H9 (cell line): ENCODE results near the gene ACSL3. TPM values are rescaled to one million over a fixed set of nuclear protein-coding genes. Genes with fewer than 3 reads are reported as not detected.

Source experiments
- DNase-seq: peaks from one replicate; pipeline ENCODE4 v3.0.0-alpha.2; 2017
- H2AFZ ChIP-seq: one replicate; pipeline ENCODE4 v1.6.1; 2013; ENCODE audit warnings: mild to moderate bottlenecking, low read length, control low read depth, moderate library complexity
- H2AK5ac ChIP-seq: 2 replicates; pipeline ENCODE4 v1.6.1; 2013; ENCODE audit warnings: low read length, control low read depth, mixed read lengths; ENCODE audit not compliant: insufficient read length
- H2BK120ac ChIP-seq: one replicate; pipeline ENCODE4 v1.6.1; 2013; ENCODE audit warnings: low read depth, mild to moderate bottlenecking, low read length, control low read depth, inconsistent platforms; ENCODE audit not compliant: poor library complexity, severe bottlenecking
- H2BK12ac ChIP-seq: 2 replicates; pipeline ENCODE4 v1.6.1; 2013; ENCODE audit warnings: low read length, control low read depth, mixed read lengths, low read depth; ENCODE audit not compliant: insufficient read length
- H2BK15ac ChIP-seq: 2 replicates; pipeline ENCODE4 v1.6.1; 2013; ENCODE audit warnings: low read depth, low read length, control low read depth
- H2BK20ac ChIP-seq: one replicate; pipeline ENCODE4 v1.6.1; 2013; ENCODE audit warnings: low read depth, mild to moderate bottlenecking, low read length, control low read depth, inconsistent platforms; ENCODE audit not compliant: poor library complexity, severe bottlenecking
- H2BK5ac ChIP-seq: 2 replicates; pipeline ENCODE4 v1.6.1; 2013; ENCODE audit warnings: low read length, control low read depth, mixed read lengths; ENCODE audit not compliant: insufficient read length
- H3K14ac ChIP-seq: 2 replicates; pipeline ENCODE4 v1.6.1; 2013; ENCODE audit warnings: low read length, control low read depth; ENCODE audit not compliant: insufficient read depth
- H3K18ac ChIP-seq: 2 replicates; pipeline ENCODE4 v1.6.1; 2013; ENCODE audit warnings: low read depth, mild to moderate bottlenecking, mixed read lengths, low read length, control low read depth; ENCODE audit not compliant: insufficient read length
- H3K23ac ChIP-seq: 2 replicates; pipeline ENCODE4 v1.6.1; 2013; ENCODE audit warnings: low read length, control low read depth, mixed read lengths, low read depth; ENCODE audit not compliant: insufficient read length
- H3K23me2 ChIP-seq: 2 replicates; pipeline ENCODE4 v1.6.1; 2013; ENCODE audit warnings: low read depth, mild to moderate bottlenecking, mixed read lengths, low read length, control low read depth; ENCODE audit not compliant: insufficient read length, poor library complexity, severe bottlenecking
- H3K27ac ChIP-seq: 2 replicates; pipeline ENCODE4 v1.5.1; 2013; ENCODE audit warnings: low read length, control low read depth, mixed read lengths, low read depth; ENCODE audit not compliant: insufficient read length
- H3K27me3 ChIP-seq: 2 replicates; pipeline ENCODE4 v1.6.1; 2013; ENCODE audit warnings: low read length, control low read depth, inconsistent platforms; ENCODE audit not compliant: insufficient read depth
- H3K4ac ChIP-seq: 2 replicates; pipeline ENCODE4 v1.6.1; 2013; ENCODE audit warnings: low read depth, mild to moderate bottlenecking, control low read depth, inconsistent platforms, low read length, moderate library complexity
- H3K4me1 ChIP-seq: 2 replicates; pipeline ENCODE4 v1.6.1; 2013; ENCODE audit warnings: low read length, control low read depth, inconsistent platforms; ENCODE audit not compliant: insufficient read depth
- H3K4me2 ChIP-seq: 2 replicates; pipeline ENCODE4 v1.6.1; 2013; ENCODE audit warnings: low read length, control low read depth, mixed read lengths; ENCODE audit not compliant: insufficient read length, insufficient read depth
- H3K56ac ChIP-seq: 2 replicates; pipeline ENCODE4 v1.6.1; 2013; ENCODE audit warnings: low read depth, mild to moderate bottlenecking, mixed read lengths, low read length, control low read depth; ENCODE audit not compliant: insufficient read length
- H3K79me1 ChIP-seq: 2 replicates; pipeline ENCODE4 v1.6.1; 2013; ENCODE audit warnings: low read depth, mild to moderate bottlenecking, moderate library complexity, low read length, control low read depth, inconsistent platforms; ENCODE audit not compliant: insufficient read depth, poor library complexity, severe bottlenecking
- H3K79me2 ChIP-seq: 2 replicates; pipeline ENCODE4 v1.6.1; 2013; ENCODE audit warnings: low read length, control low read depth, inconsistent platforms; ENCODE audit not compliant: insufficient read depth
- H3K9ac ChIP-seq: 2 replicates; pipeline ENCODE4 v1.6.1; 2013; ENCODE audit warnings: low read length, control low read depth, mixed read lengths; ENCODE audit not compliant: insufficient read length; ENCODE audit errors: extremely low read depth
- H3K9me3 ChIP-seq: one replicate; pipeline ENCODE4 v1.6.1; 2013; ENCODE audit warnings: low read depth, low read length, inconsistent platforms; ENCODE audit not compliant: control insufficient read depth
- H3T11ph ChIP-seq: one replicate; pipeline ENCODE4 v1.6.1; 2013; ENCODE audit warnings: mild to moderate bottlenecking, low read length, control low read depth, inconsistent platforms
- H4K20me1 ChIP-seq: one replicate; pipeline ENCODE4 v1.6.1; 2013; ENCODE audit not compliant: control insufficient read depth, insufficient read length, insufficient read depth
- H4K5ac ChIP-seq: 2 replicates; pipeline ENCODE4 v1.6.1; 2013; ENCODE audit warnings: low read depth, mild to moderate bottlenecking, mixed read lengths, low read length, control low read depth; ENCODE audit not compliant: insufficient read length
- H4K8ac ChIP-seq: replicated peaks from 2 replicates; pipeline ENCODE4 v1.6.1; 2013; ENCODE audit warnings: low read length, control low read depth, mixed read lengths, low read depth; ENCODE audit not compliant: insufficient read length
- H4K91ac ChIP-seq: 2 replicates; pipeline ENCODE4 v1.6.1; 2013; ENCODE audit warnings: low read depth, mild to moderate bottlenecking, moderate library complexity, mixed read lengths, low read length, control low read depth; ENCODE audit not compliant: insufficient read length
- H3K27ac Mint-ChIP-seq, 3 experiments: 2 replicates in 2 of 3; 3 replicates in 1 of 3; pipeline ENCODE4 v1.8.0; 2020 to 2021; ENCODE audit warnings: mixed read lengths in 3 of 3, mild to moderate bottlenecking in 1 of 3, moderate library complexity in 1 of 3
- H3K27me3 Mint-ChIP-seq: 2 replicates; pipeline ENCODE4 v1.8.0; 2021; ENCODE audit warnings: low read depth, mild to moderate bottlenecking, moderate library complexity, mixed read lengths
- H3K36me3 Mint-ChIP-seq, 3 experiments: 2 replicates in 2 of 3; 3 replicates in 1 of 3; pipeline ENCODE4 v1.8.0; 2020 to 2021; ENCODE audit warnings: low read depth in 3 of 3, mixed read lengths in 3 of 3; ENCODE audit not compliant: insufficient read depth in 1 of 3
- H3K4me1 Mint-ChIP-seq, 2 experiments: 2 replicates each; pipeline ENCODE4 v1.8.0; 2020; ENCODE audit warnings: mixed read lengths in 2 of 2
- H3K4me3 Mint-ChIP-seq, 2 experiments: 2 replicates in 1 of 2; 3 replicates in 1 of 2; pipeline ENCODE4 v1.8.0; 2020 to 2021; ENCODE audit warnings: mild to moderate bottlenecking in 2 of 2, mixed read lengths in 2 of 2, moderate library complexity in 1 of 2
- H3K9me3 Mint-ChIP-seq, 2 experiments: 2 replicates in 1 of 2; 3 replicates in 1 of 2; pipeline ENCODE4 v1.8.0; 2020; ENCODE audit warnings: mild to moderate bottlenecking in 2 of 2, mixed read lengths in 2 of 2, moderate library complexity in 1 of 2
- WGBS: extraction: QIAGEN DNeasy Blood & Tissue Kit; methylation state at CpG from one replicate; pipeline ENCODE4 v1.1.7; 2013; ENCODE audit warnings: missing lambda C conversion rate, low lambda C conversion rate, mixed read lengths; ENCODE audit not compliant: insufficient read length; ENCODE audit errors: extremely low coverage; 5-methylcytosine and 5-hydroxymethylcytosine counted together
- total RNA-seq: library from RNA; stranded (reverse); gene quantifications from 2 replicates; pipeline ENCODE4 v1.2.1, GENCODE V29; 2021
- TF ChIP-seq, protein P1 (sequence below): fragments of 200-600 bp; sonication (generic); conservative IDR thresholded peaks from 3 replicates; pipeline ENCODE4 v1.8.0; 2021; ENCODE audit warnings: antibody characterized with exemption, mild to moderate bottlenecking

The ACSL3 gene
- total RNA-seq, 1 experiment from 2014 or later = 60.9 TPM

DNA sequence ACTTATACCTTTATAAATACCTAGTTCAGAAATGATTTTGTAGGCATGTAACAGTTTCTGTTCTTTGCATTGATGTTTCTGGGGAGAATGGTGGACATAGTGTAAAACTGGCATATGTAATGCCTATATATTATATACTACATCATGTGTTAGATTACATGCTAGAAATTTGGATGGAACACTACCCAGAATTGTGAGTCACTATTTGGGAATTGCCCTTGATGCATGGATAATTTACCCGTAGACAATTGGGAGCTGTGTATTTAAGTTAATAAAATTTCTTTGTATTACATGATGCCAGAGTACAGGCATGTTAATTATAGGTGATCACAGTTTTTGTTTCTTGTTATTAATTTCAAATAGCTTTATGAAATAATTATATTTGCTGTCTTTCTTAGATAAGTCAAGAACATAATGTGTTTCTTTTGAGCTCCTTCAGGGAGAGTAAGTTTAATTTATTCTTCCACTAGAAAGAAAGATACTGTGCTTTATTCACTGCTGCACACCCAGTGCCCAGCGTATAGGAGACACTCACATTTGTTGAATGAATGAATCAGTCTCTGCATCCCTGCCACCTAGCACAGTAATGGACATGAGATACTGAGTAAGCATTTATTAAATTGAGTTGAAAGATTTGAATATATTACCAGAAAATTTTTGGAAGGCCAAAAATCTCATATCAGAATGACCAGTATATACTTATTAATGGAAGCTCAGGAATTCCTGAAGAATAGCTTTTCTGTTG is 16.9 kb downstream of the ACSL3 start:
- H3K23ac ChIP-seq = no peak overlapping the region
- no peak overlapping the region for H2BK120ac ChIP-seq
- peaks cover 5 to 24% (median 17%) of the 10 kb centered on the region in 3 experiments for H3K36me3 Mint-ChIP-seq
- TF ChIP-seq, protein P1, sequence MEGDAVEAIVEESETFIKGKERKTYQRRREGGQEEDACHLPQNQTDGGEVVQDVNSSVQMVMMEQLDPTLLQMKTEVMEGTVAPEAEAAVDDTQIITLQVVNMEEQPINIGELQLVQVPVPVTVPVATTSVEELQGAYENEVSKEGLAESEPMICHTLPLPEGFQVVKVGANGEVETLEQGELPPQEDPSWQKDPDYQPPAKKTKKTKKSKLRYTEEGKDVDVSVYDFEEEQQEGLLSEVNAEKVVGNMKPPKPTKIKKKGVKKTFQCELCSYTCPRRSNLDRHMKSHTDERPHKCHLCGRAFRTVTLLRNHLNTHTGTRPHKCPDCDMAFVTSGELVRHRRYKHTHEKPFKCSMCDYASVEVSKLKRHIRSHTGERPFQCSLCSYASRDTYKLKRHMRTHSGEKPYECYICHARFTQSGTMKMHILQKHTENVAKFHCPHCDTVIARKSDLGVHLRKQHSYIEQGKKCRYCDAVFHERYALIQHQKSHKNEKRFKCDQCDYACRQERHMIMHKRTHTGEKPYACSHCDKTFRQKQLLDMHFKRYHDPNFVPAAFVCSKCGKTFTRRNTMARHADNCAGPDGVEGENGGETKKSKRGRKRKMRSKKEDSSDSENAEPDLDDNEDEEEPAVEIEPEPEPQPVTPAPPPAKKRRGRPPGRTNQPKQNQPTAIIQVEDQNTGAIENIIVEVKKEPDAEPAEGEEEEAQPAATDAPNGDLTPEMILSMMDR = no peak
- no peak overlapping the region for H2AK5ac ChIP-seq
- H3K23me2 ChIP-seq = no peaks in the 10 kb centered on the region
- H3K27me3 Mint-ChIP-seq = no peaks in the 10 kb centered on the region
- no peak overlapping the region for H3K56ac ChIP-seq
- DNase-seq = no peak
- H2BK12ac ChIP-seq = no peak overlapping the region
- no peak overlapping the region for H3K14ac ChIP-seq
- no peak overlapping the region for H3K18ac ChIP-seq
- H3K9ac ChIP-seq = no peak overlapping the region
- peaks cover 14 to 18% of the 10 kb centered on the region in 2 experiments for H3K4me1 Mint-ChIP-seq
- no peak overlapping the region for H2AFZ ChIP-seq
- H4K5ac ChIP-seq = no peak overlapping the region
- H3K27ac Mint-ChIP-seq = no peak overlapping the region
- H3K4me2 ChIP-seq = no peak overlapping the region
- no peak overlapping the region for H2BK15ac ChIP-seq
- H3K4me1 ChIP-seq = no peaks in the 10 kb centered on the region; the same call in 1 of the 2 replicates
- H4K20me1 ChIP-seq = no peaks in the 10 kb centered on the region
- H3K4ac ChIP-seq = no peak overlapping the region
- H2BK5ac ChIP-seq = no peak overlapping the region
- no peak overlapping the region for H4K91ac ChIP-seq
- no peak overlapping the region for H3T11ph ChIP-seq
- H3K79me1 ChIP-seq = peaks cover 8% of the 10 kb centered on the region
- H3K9me3 Mint-ChIP-seq = peaks cover 4 to 21% of the 10 kb centered on the region in 2 experiments; a peak in 4 of 5 replicates
- H3K27me3 ChIP-seq = no peaks in the 10 kb centered on the region
- no peak overlapping the region for H2BK20ac ChIP-seq
- H4K8ac ChIP-seq = no peak overlapping the region
- H3K27ac ChIP-seq = no peak overlapping the region
- no peak overlapping the region for H3K4me3 Mint-ChIP-seq
- WGBS = no CpG with 5 or more reads among the region's 2 CpGs
- peaks cover 57% of the 10 kb centered on the region for H3K79me2 ChIP-seq
- no peaks in the 10 kb centered on the region for H3K9me3 ChIP-seq
